ENCODE results near the gene ASB3.

ASB3 gene

GRCh38 chr2:53646788-53647187, 140.0 kb downstream of the ASB3 start:
- Histone ChIP-seq H3K36me3 (replicated peaks; ENCODE audit: insufficient read depth, low read length) (no peaks in the 10 kb centered on the region), H3K4me3 (ENCODE audit: low read length) (no peak overlapping the region), H3K9me2 (replicated peaks; ENCODE audit: insufficient read depth, low read length) (no peaks in the 10 kb centered on the region), H3K9ac (ENCODE audit: low read length) (no peak overlapping the region), H3K79me2 (ENCODE audit: low read length) (no peaks in the 10 kb centered on the region), H3K27me3 (replicated peaks; ENCODE audit: insufficient read depth, low read length) (no peaks in the 10 kb centered on the region), H2AFZ (ENCODE audit: low read length) (no peak overlapping the region), H3K9me3 (replicated peaks; ENCODE audit: insufficient read depth, low read length) (no peaks in the 10 kb centered on the region), H3K4me2 (ENCODE audit: low read depth, low read length) (no peak overlapping the region), H3F3A (ENCODE audit: insufficient read depth, low read length) (no peaks in the 10 kb centered on the region), H3K27ac (ENCODE audit: low read length) (no peak overlapping the region), H4K20me1 (ENCODE audit: insufficient read depth, low read length) (no peaks in the 10 kb centered on the region), H3K4me1 (ENCODE audit: low read length) (no peaks in the 10 kb centered on the region)
- no peak for DNase-seq
- no peak for TF ChIP-seq EZH2phosphoT487 (IDR thresholded peaks at IDR 0.05; ENCODE audit: low read length)
- TF ChIP-seq EZH2 (optimal IDR thresholded peaks at IDR 0.05; ENCODE audit: low read depth, low read length) = no peak
- TF ChIP-seq, protein P1, sequence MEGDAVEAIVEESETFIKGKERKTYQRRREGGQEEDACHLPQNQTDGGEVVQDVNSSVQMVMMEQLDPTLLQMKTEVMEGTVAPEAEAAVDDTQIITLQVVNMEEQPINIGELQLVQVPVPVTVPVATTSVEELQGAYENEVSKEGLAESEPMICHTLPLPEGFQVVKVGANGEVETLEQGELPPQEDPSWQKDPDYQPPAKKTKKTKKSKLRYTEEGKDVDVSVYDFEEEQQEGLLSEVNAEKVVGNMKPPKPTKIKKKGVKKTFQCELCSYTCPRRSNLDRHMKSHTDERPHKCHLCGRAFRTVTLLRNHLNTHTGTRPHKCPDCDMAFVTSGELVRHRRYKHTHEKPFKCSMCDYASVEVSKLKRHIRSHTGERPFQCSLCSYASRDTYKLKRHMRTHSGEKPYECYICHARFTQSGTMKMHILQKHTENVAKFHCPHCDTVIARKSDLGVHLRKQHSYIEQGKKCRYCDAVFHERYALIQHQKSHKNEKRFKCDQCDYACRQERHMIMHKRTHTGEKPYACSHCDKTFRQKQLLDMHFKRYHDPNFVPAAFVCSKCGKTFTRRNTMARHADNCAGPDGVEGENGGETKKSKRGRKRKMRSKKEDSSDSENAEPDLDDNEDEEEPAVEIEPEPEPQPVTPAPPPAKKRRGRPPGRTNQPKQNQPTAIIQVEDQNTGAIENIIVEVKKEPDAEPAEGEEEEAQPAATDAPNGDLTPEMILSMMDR (IDR thresholded peaks at IDR 0.05; ENCODE audit: low read length) = no peak

- Histone ChIP-seq H3K27me3 (replicated peaks; ENCODE audit: insufficient read depth, low read length) (no peaks in the 10 kb centered on the region), H3K4me1 (ENCODE audit: low read length) (no peaks in the 10 kb centered on the region), H3K4me3 (ENCODE audit: low read length) (no peak overlapping the region), H3K4me2 (ENCODE audit: low read depth, low read length) (no peak overlapping the region), H3K9ac (ENCODE audit: low read length) (no peak overlapping the region), H3K27ac (ENCODE audit: low read length) (no peak overlapping the region), H3K9me2 (replicated peaks; ENCODE audit: insufficient read depth, low read length) (no peaks in the 10 kb centered on the region), H3K36me3 (replicated peaks; ENCODE audit: insufficient read depth, low read length) (no peaks in the 10 kb centered on the region), H3K9me3 (replicated peaks; ENCODE audit: insufficient read depth, low read length) (no peaks in the 10 kb centered on the region), H2AFZ (ENCODE audit: low read length) (no peak overlapping the region), H3K79me2 (ENCODE audit: low read length) (no peaks in the 10 kb centered on the region), H4K20me1 (ENCODE audit: insufficient read depth, low read length) (no peaks in the 10 kb centered on the region), H3F3A (ENCODE audit: insufficient read depth, low read length) (no peaks in the 10 kb centered on the region)
- TF ChIP-seq, protein P1 (IDR thresholded peaks at IDR 0.05; ENCODE audit: low read length) = no peak
- TF ChIP-seq EZH2phosphoT487 (IDR thresholded peaks at IDR 0.05; ENCODE audit: low read length) = no peak
- no peak for TF ChIP-seq EZH2 (optimal IDR thresholded peaks at IDR 0.05; ENCODE audit: low read depth, low read length)
- no peak for DNase-seq
Measured at GRCh38 chr2:53641290-53641689, 145.5 kb downstream of the ASB3 start.

DNA sequence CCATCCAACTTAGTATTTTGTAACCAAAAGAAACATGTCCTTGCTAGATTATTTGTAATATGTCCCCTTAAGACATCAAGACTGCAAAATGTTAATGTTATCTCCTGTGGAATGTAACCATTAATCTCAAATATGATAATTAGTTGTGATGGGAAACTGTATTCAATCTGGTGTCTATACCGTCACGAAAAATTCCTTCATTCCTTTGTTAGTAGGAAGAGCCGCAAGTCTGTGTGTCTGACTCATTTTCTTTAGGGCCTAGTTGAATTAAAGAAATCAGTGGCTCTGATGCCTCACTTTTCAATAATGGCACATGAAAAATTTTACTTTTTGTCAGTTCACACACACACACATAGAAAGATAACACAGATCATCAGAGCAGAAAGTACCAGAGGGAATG, 146.3 kb downstream of the ASB3 start:
- Histone ChIP-seq H3K27me3 (replicated peaks; ENCODE audit: insufficient read depth, low read length) (no peaks in the 10 kb centered on the region), H3K36me3 (replicated peaks; ENCODE audit: insufficient read depth, low read length) (no peaks in the 10 kb centered on the region)
- DNase-seq = no peak

More for the DNA sequence above, 146.3 kb downstream of the ASB3 start:
- TF ChIP-seq EZH2phosphoT487 (IDR thresholded peaks at IDR 0.05; ENCODE audit: low read length) (no peak), EZH2 (optimal IDR thresholded peaks at IDR 0.05; ENCODE audit: low read depth, low read length) (no peak)
- TF ChIP-seq, protein P1 (IDR thresholded peaks at IDR 0.05; ENCODE audit: low read length) = no peak
- H3K4me3 ChIP-seq (ENCODE audit: low read length) = no peak overlapping the region
- no peak overlapping the region for H2AFZ ChIP-seq (ENCODE audit: low read length)
- H3K27ac ChIP-seq (ENCODE audit: low read length) = no peak overlapping the region
- H3F3A ChIP-seq (ENCODE audit: insufficient read depth, low read length) = no peaks in the 10 kb centered on the region
- no peaks in the 10 kb centered on the region for H3K9me3 ChIP-seq (replicated peaks; ENCODE audit: insufficient read depth, low read length)
- no peaks in the 10 kb centered on the region for H4K20me1 ChIP-seq (ENCODE audit: insufficient read depth, low read length)
- H3K9ac ChIP-seq (ENCODE audit: low read length) = no peak overlapping the region
- no peaks in the 10 kb centered on the region for H3K9me2 ChIP-seq (replicated peaks; ENCODE audit: insufficient read depth, low read length)
- H3K4me1 ChIP-seq (ENCODE audit: low read length) = no peaks in the 10 kb centered on the region
- no peak overlapping the region for H3K4me2 ChIP-seq (ENCODE audit: low read depth, low read length)
- no peaks in the 10 kb centered on the region for H3K79me2 ChIP-seq (ENCODE audit: low read length)

All from MM.1S (cell line).